HG03196 (cell line): ENCODE results near the gene HM13.
"Not testable (repeated sequence)": the region's sequence is repeated elsewhere in the genome, so short reads cannot be mapped to it uniquely, and the experiment has no call there.

Experiments used
- ATAC-seq: cut with Tn5 transposase; IDR thresholded peaks from one replicate; pipeline ENCODE4 v1.9.1; 2021; ENCODE audit not compliant: unreplicated experiment

Gene HM13

GRCh38 chr20:31542201-31542842 lies 28.1 kb downstream of the HM13 start:
- no peak for ATAC-seq

GRCh38 chr20:31542963-31543362 lies 28.7 kb downstream of the HM13 start:
- no peak for ATAC-seq

GRCh38 chr20:31543966-31544598 lies 29.8 kb downstream of the HM13 start:
- ATAC-seq, result no peak

DNA sequence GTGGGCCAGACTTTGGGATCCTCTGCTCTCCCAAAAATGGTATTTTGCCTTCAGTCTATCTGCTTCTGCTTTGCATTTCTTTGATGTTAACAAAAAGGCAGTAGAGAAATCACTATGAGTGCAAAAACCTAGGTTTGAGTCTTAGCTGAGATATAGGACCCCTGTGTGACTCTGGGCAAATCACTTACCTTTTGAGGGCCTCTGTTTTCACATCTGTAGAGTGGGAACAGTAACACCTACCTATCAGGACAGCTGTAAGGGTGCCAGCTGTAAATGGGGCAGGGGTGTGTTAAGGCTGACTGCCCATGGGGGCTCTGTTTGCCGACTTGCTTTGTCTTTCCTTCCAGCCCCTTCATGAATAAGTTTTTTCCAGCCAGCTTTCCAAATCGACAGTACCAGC lies 30.4 kb downstream of the HM13 start:
- no peak for ATAC-seq

- ATAC-seq, result not testable (repeated sequence)
Observed at GRCh38 chr20:31545621-31546040, 31.4 kb downstream of the HM13 start.

DNA sequence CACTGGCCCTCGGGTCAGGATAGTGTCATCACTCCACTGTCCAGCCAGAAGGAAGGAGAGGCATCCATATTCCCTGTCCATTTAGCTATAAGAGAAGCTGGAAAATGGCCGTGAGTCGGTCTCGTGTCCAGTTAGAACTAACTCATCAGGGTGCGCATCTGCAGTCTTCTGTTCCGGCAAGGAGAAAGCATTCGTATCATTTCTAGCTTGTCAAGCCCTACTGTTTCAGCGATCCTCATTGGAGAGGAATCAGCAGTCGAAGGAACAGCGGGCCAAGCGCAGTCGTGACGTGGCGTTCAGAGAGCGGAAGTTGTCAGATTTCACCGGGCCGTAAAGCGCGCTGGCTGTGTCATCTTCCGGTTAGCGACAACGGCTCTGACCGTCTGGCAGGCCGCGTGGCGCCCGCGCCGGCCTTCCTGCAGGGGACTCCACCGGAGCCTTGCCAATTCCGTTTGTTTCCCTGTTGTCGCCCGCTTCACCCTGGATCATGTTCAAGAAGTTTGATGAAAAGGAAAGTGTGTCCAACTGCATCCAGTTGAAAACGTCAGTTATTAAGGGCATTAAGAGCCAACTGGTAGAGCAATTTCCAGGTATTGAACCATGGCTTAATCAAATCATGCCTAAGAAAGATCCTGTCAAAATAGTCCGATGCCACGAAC lies 32.9 kb downstream of the HM13 start:
- peak; percentile 64 for ATAC-seq

GRCh38 chr20:31547720-31548298 lies 33.6 kb downstream of the HM13 start:
- no peak for ATAC-seq

DNA sequence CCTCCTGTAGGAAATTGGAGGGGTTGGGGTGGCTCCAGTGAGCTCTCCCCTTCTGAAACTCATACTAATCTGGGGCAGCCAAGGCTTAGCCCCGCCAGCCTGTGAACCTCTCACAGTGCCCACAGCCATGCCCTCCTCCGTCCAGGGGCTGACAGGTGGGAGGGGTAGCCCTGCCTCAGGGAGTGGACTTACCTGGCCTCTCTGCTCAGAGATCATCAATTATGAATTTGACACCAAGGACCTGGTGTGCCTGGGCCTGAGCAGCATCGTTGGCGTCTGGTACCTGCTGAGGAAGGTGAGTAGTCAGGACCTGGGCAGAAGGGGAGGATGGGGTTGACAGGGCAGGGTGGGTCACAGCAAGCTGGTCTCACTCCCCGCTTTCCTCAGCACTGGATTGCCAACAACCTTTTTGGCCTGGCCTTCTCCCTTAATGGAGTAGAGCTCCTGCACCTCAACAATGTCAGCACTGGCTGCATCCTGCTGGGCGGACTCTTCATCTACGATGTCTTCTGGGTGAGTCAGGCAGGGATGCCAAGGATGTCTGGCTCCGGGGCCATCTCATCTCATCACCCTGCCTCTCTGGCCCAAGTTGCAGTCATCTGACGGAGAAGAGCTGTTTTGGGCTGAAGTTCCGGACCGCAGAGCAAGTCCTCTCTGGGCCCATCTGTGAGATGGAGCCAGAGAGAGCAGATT lies 34.7 kb downstream of the HM13 start:
- no peak for ATAC-seq

- ATAC-seq, result no peak
Observed at GRCh38 chr20:31549513-31549880, 35.3 kb downstream of the HM13 start.

- ATAC-seq, result no peak
Observed at GRCh38 chr20:31550099-31550498, 35.9 kb downstream of the HM13 start.

- ATAC-seq, result no peak
Observed at GRCh38 chr20:31551163-31552081, 37.2 kb downstream of the HM13 start.

GRCh38 chr20:31555203-31555775 lies 41.0 kb downstream of the HM13 start:
- ATAC-seq, result no peak

DNA sequence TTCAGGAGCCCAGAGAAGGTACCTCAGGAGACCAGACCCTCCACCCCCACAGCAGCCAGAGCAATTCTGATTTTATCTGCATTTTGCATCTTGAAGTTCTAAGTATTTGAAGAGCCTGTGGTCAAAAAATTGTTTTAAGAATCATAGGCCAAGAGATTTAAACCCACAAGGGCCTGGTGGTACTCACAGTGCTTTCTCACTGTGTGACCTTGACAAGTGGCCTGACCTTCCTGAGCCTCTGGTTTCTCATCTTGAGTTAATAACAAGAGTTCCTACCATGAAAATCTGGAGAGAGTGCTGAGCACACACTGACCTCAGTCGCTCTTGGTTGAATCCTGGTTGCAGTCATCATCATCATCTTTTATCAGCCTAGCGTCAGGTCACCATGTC lies 45.5 kb downstream of the HM13 start:
- no peak for ATAC-seq

GRCh38 chr20:31560094-31560745 lies 46.0 kb downstream of the HM13 start:
- no peak for ATAC-seq

GRCh38 chr20:31560746-31561598 lies 46.7 kb downstream of the HM13 start:
- ATAC-seq, result no peak

DNA sequence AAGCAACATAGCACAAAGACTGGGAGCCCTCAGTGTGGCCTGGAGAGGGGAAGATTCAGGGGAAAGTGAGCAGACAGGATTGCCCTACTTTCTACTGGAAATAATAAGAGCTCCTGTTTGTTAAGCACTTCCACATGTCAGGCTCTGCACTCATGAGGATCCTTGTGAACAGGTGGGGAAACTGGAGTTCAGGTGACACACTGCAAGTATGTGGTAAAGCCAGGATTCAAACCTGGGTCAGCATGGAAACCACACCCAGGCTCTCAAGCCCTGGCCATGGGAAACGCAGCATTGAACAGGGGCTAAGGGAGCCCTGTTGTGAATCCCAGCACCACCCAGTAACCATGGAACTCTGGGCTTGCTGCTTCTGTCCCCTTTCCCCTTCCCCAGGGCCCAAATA lies 48.0 kb downstream of the HM13 start:
- no peak for ATAC-seq

DNA sequence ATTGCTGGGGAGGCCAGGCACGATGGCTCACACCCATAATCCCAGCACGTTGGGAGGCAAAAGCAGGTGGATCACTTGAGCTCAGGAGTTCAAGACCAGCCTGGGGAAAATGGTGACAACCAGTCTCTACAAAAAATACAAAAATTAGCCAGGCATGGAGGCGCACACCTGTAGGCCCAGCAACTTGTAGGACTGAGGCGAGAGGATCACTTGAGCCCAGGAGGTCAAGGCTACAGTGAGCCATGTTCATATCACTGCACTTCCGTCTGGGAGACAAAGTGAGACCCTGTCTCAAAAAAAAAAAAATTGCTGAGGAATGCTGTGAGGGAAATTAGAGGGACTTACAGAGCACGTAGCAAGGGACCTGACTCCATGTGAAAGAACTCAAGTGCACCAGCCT lies 50.0 kb downstream of the HM13 start:
- ATAC-seq, result no peak

DNA sequence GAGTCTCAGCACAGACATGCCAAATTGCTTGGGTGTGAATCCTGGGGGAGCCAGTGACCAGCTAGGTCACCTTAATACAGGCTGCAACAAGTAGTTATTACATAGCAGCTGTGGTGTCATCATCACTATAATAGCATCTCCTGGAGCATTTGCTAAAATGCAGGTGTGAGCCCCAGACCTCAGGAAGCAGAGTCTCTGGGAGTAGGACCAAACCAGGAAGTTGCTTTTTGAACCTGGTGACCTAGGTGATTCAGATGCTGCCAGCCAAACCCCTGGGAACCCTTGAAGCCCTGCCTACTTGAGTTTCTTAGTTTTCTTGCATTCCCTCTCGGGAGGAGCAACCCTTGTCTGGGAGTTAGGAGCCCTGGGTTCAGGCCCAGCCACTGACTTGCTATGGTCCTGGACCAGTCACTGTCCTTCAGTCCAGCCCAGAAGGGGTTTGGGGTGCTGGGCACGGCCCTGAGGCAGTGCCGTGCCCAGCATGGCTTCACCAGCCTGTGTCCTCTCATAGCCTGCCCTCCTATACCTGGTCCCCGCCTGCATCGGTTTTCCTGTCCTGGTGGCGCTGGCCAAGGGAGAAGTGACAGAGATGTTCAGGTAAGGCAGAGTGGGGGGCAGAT lies 51.6 kb downstream of the HM13 start:
- no peak for ATAC-seq
